ENCODE data around the gene RUNX2.

Gene RUNX2

GRCh38 chr6:45704056-45704800 lies 376.1 kb downstream of the RUNX2 start:
- DNase-seq (ENCODE audit: extremely low read depth, low read depth) = no peak
- TF ChIP-seq, protein P1, sequence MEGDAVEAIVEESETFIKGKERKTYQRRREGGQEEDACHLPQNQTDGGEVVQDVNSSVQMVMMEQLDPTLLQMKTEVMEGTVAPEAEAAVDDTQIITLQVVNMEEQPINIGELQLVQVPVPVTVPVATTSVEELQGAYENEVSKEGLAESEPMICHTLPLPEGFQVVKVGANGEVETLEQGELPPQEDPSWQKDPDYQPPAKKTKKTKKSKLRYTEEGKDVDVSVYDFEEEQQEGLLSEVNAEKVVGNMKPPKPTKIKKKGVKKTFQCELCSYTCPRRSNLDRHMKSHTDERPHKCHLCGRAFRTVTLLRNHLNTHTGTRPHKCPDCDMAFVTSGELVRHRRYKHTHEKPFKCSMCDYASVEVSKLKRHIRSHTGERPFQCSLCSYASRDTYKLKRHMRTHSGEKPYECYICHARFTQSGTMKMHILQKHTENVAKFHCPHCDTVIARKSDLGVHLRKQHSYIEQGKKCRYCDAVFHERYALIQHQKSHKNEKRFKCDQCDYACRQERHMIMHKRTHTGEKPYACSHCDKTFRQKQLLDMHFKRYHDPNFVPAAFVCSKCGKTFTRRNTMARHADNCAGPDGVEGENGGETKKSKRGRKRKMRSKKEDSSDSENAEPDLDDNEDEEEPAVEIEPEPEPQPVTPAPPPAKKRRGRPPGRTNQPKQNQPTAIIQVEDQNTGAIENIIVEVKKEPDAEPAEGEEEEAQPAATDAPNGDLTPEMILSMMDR (IDR thresholded peaks at IDR 0.05; ENCODE audit: low read depth, low read length) = no peak

- no peak for DNase-seq (ENCODE audit: extremely low read depth, low read depth)
- TF ChIP-seq, protein P1 (IDR thresholded peaks at IDR 0.05; ENCODE audit: low read depth, low read length) = no peak
Observed at GRCh38 chr6:45705137-45705855, 377.2 kb downstream of the RUNX2 start.

DNA sequence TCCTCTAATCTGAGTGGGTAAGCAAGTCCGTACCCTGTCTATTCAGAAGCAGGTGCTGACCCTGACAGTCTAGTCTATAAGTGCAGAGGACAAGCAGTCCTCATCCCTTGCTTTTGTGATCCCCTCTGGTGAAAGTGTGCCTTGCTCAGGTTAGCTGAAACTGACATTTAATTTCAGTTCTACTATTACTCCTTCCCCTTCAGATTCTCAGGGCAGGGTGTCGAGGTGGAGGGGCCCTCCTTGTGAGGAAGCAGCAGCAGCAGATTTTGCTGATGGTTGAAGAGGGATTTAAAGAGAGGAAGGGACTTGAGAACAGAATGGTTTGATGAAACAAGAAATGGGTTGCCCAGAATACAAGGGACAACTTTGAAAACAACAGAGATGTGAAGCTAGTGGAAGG lies 378.2 kb downstream of the RUNX2 start:
- DNase-seq (ENCODE audit: extremely low read depth, low read depth) = no peak
- TF ChIP-seq, protein P1 (IDR thresholded peaks at IDR 0.05; ENCODE audit: low read depth, low read length) = no peak

- TF ChIP-seq, protein P1 (IDR thresholded peaks at IDR 0.05; ENCODE audit: low read depth, low read length) = no peak
- DNase-seq (ENCODE audit: extremely low read depth, low read depth) = no peak
Observed at GRCh38 chr6:45707176-45707575, 379.0 kb downstream of the RUNX2 start.

DNA sequence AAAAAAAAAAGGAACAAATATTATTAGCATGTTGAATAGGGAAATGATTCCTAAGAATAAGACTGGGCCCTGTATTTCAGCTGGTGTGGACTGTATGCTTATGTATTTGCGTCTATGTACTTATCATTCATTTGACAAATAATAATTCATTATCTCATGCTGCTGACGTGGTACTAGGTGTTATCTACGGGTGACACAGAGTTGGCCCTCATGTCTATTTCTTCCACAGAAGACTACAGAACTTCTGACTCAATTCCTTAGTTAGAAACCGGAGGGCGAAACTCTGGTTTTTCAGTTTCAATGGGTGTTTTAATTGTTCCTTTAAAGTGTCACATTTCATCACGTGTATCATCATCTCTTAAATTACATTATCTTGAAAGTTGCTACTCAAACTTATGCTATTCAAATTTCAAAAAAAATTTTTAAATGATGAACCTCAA lies 381.7 kb downstream of the RUNX2 start:
- no peak for DNase-seq (ENCODE audit: extremely low read depth, low read depth)
- TF ChIP-seq, protein P1 (IDR thresholded peaks at IDR 0.05; ENCODE audit: low read depth, low read length) = no peak

GRCh38 chr6:45710304-45710821 lies 382.2 kb downstream of the RUNX2 start:
- TF ChIP-seq, protein P1 (IDR thresholded peaks at IDR 0.05; ENCODE audit: low read depth, low read length) = no peak
- peak; percentile 8 for DNase-seq (ENCODE audit: extremely low read depth, low read depth)

DNA sequence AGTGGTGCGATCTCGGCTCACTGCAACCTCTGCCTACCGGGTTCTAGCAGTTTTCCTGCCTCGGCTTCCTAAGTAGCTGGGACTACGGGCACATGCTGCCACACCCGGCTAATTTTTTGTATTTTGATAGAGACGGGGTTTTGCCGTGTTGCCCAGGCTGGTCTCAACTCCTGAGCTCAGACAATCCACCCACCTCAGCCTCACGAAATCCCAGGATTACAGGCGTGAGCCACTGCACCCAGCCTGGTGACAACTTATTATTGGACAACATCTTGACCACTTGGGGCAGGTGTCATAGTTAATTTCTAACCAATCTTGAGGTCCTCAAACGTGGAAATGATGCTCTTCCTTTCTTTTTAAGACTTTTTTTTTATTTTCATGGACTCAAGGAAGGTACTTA lies 383.9 kb downstream of the RUNX2 start:
- no peak for DNase-seq (ENCODE audit: extremely low read depth, low read depth)
- TF ChIP-seq, protein P1 (IDR thresholded peaks at IDR 0.05; ENCODE audit: low read depth, low read length) = no peak
